Stimulated activated CD4-positive, alpha-beta T cell treated with anti-CD3 and anti-CD28 coated beads, Interleukin-15, amount 100 ng/mL, for 1 hour (primary cell): ENCODE measurements around the gene GSC2.

Experiments
- DNase-seq, 2 donors: peaks; one replicate each; pipeline ENCODE4 v3.0.0-alpha.2; 2020; ENCODE audit warnings: low read depth in 1 of 2, low spot score in 1 of 2

The GSC2 gene

GRCh38 chr22:19136915-19137314 is 13.2 kb downstream of the GSC2 start:
- no peak for DNase-seq

DNA sequence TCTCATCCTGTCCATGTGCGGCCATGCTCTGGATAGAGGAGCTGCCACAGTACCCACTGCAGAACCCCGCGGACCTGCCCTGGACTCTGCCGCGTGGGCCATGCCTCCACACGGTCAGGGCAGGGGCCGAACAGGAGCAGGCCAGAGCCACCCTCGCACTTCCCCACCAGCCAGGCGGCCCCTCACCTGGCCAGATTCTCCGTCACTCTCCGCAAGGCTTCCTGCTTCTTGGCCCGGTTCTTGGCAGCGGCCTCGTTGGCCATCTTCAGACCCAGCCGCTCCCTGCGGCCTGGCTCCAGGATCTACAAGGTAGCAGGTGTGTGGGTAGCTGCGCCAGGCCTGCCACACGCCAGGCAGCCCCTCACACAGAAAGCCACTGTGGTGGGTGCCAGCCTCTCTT is 15.2 kb downstream of the GSC2 start:
- DNase-seq, result no peak

GRCh38 chr22:19134176-19134831 is 15.8 kb downstream of the GSC2 start:
- DNase-seq, result no peak

- no peak for DNase-seq
Observed at GRCh38 chr22:19133561-19133960, 16.5 kb downstream of the GSC2 start.

DNA sequence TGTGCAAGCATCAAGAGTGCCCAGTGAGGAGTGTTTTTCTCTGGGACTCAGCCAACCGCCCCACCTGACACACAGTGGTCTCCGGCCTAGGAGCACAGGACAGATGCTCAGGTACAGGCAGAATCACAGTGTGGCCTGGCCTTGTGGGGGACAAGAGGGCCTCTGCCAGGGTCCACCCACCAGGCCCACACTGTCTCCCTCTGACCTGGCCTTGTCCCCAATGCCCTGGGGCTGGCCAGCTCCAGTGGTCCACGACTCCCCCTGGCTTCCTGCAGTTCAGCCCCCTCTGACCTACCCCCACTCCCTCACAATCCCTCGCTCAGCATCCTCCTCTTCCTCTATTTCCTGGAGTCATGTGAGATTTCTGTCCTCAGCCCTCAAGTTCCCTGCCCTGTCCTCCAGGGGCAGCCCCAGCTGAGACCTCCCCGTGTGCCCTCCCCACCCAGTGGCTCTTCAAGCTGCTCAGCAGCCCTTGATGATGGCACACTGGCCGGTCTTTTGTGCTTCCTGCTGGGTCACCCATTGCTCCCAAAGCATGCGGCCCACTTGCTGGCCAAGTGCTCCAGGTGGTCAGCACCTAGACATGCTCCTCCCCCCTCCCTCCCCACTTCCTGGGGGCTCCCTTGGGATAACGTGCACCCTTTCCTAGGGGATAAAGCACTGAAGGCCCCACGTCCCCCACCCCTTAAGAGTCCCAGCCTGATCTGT is 17.2 kb downstream of the GSC2 start:
- no peak for DNase-seq

DNA sequence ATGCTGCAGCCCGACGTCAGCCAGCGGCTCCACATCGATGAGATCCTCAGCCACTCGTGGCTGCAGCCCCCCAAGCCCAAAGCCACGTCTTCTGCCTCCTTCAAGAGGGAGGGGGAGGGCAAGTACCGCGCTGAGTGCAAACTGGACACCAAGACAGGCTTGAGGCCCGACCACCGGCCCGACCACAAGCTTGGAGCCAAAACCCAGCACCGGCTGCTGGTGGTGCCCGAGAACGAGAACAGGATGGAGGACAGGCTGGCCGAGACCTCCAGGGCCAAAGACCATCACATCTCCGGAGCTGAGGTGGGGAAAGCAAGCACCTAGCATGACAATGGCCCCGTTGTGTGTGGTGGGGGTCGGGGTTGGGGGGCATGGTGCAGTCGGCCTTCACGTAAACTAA is 17.9 kb downstream of the GSC2 start:
- DNase-seq, result no peak

- DNase-seq, result no peak
Observed at GRCh38 chr22:19131685-19132015, 18.4 kb downstream of the GSC2 start.

DNA sequence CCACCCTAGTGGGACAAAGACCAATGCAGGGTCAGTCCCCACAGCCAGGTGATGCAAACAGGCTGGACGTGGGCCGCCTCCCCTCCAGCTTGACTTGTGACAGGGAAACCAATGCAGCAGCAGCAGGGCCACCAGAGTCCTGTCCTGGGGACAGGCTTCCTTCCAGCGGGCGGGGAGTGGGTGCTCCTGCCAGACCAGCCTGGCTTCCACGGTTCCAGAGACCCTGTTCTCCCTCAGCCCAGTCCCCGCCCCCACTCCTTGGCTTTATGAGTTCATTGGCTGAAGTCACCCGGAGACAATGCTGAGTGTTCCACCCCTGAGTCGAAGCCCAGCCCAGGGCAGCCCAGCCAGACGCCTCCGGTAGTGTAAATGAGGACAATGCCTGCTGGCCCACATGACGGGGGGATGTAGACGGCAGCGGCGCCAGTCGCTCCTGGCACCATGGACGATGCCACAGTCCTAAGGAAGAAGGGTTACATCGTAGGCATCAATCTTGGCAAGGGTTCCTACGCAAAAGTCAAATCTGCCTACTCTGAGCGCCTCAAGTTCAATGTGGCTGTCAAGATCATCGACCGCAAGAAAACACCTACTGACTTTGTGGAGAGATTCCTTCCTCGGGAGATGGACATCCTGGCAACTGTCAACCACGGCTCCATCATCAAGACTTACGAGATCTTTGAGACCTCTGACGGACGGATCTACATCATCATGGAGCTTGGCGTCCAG is 19.0 kb downstream of the GSC2 start, which contains the start of gene TSSK2:
TSSK2 (plus strand) TSS at position 350 of the 726 bp plus-strand sequence; CDS start at position 442, 92 bp downstream.
- no peak for DNase-seq

DNA sequence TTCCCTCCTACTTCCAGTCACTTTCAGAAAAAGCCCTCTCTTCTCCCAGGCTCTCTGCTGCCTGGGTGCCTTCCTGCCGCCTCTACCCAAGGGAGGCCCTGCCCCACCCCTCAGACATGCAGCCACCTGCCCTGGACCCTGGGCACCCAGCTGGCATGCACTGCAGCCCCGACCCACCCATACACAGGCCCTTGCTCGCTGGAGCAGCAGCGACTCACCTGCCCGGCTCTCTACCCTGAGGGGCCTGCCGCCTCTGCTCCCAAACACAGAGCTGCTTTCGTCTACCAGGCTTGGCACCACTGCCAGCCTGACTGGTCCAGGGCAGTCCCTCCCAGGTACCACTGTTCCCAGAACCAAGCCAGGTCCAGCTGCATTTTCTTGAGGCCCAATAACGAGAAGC is 20.2 kb downstream of the GSC2 start:
- no peak for DNase-seq

DNA sequence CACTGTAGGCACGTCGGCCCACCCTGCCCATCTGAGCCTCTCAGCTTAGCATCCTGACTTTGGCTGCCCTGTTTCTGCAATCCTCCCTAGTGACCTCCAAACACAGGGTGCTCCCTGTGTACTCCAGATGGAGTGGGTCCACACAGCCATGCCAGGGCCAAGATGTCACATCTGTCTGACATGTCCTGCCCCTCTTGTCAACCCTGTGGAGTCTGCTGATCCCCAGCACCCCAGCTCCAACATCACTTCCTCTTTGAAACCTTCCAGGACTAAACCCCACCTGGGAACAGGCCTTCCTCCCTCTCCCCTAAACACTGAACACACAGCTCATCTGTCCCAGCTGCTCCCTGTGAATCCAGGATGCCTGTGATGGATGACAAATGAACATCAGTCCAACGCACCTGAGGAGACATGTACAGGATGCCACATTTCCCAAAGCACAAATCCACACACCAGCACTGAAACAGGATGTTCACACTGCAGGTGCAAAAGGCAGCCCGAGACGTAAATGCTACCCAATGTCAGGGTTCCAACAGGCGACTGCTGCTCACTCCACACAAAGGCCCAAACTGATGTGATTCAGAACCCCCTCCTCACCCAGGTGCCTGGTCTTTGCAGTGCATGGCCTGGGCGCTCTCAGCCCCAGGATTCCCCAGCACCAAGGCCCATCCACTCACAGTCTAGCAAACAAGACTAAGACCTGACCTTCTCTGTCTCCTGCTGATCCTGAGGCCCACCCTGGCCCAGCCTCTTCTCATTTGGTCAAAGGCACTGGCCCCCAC is 21.0 kb downstream of the GSC2 start:
- DNase-seq, result no peak

GRCh38 chr22:19128009-19128401 is 22.1 kb downstream of the GSC2 start:
- no peak for DNase-seq

DNA sequence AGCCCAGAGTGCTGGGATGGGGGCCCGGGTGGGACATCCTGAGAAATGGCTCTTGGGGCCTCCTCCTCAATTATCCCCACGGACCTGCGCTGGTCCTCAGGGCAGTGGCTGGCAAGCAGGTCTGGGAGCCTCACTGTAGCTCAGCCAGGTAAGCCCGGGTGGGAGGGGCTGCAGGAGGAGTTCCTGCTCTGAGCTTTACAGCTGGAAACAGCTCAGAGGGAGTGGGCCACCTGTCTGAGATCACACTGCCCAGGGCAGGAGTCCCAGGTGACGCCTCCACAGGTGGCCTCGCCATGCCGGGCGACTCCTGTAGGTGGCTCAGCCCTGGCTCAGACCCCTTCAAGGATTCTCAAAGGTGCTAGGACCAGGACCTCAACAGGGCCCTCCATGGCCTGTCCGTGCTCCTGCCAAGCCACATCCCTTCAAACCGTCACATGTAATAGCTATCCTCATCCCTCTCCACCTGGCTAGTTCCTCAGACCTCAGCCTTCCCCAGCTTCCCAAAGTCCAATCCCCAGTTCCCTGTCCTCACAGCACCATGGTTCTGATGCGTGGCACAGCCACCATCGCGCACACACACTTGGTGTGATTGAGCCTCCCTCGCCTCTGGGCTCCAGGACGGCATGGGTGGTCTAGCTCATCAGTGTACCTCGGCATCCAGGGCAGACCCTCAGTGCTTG is 22.6 kb downstream of the GSC2 start:
- no peak for DNase-seq

GRCh38 chr22:19126309-19127273 is 23.5 kb downstream of the GSC2 start:
- DNase-seq, result no peak

- no peak for DNase-seq
Observed at GRCh38 chr22:19125474-19126308, 24.4 kb downstream of the GSC2 start.

DNA sequence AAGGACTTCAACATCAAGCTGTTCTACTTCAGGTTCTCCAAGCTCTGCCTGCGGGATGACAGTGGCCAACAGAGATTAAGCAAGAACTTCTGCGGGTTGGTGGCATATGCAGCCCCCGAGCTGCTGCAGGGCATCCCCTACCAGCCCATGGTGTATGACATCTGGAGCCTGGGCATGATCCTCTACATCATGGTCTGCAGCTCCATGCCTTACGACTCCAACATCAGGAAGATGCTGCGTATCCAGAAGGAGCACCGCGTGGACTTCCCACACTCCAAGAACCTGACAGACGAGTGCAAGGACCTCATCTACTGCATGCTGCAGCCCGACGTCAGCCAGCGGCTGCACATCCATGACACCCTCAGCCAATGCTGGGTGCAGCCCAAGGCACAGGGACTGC is 25.1 kb downstream of the GSC2 start:
- no peak for DNase-seq

DNA sequence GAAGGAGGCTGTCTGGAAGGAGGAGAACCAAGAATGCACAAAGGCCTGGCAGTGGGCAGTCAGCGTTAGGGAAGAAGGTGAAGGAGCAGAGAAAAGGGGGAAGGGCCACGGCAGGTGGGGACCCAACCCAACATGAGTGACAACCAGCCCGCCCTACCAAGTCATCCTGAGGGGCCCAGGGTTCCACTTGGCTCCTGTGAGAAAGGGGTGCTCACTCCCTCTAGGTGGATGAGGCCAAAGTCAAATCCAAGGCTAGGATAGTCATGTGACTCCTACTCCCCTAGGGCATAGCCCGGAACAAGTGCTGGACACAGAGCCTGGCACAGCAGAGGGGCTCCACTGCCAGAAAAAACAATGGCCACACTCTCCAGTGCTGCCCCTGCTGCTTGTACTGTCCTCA is 25.7 kb downstream of the GSC2 start:
- DNase-seq, result no peak

DNA sequence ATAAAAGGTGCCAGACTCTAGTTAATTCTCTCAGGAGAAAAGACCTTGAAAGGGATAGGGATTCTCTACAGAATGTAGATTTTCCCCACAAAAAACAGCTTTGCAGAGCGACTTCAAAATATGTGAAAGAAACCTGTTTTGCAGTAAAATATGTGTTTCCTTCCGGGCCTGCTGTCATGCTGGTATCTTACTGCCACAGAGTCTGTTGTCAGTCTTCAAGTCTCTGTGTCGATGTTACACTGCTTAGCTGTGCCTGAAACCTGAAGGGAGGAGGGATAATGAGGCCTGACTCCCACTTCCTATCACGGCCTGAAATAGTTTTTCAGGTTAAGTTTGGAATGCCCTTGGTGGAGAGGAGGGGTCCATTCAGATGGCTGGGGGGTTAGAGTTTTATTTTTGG is 26.2 kb downstream of the GSC2 start:
- no peak for DNase-seq

DNA sequence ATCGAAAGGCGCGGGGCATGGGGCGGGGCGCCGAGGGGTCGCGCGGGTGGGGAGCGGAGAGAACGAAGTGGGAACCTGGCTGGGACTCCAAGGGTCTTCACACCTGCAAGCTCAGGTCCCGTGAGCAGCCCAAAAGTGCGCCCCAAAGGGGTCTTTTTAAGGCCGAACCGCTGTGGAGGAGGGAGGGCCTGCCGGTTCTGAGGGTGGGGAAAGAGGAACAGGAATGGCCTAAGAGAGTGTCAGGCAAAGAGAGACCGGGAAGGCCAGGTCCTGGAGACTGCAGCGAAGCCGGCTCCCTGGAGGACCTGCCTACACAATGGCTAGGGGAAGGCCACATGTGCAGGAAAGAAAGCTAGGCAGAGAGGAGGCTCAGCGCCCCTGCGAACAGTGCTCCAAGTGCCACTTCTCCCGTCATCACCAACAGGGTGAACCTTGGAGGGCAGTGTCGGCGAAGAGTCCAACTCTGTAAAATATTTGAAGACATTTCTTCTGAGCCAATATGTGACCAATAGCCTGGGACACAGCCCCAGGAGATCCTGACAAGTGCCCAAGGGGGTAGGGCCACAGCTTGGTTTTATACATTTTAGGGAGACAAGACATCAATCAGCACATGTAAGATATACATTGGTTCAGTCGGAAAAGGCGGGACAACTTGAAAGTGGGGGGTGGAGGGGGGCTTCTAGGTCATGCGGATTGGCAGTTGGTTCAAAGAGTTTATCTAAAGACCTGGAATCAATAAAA is 27.2 kb downstream of the GSC2 start:
- DNase-seq, result no peak
